ENCODE data around the gene UBE2Q2. TPM values are rescaled to one million over a fixed set of nuclear protein-coding genes. Genes with fewer than 3 reads are reported as not detected.
"Not testable (repeated sequence)": the region's sequence is repeated elsewhere in the genome, so short reads cannot be mapped to it uniquely, and the experiment has no call there.

Gene UBE2Q2
- total and polyA plus RNA-seq, 2 of the 4 experiments (the other 2 are of a cell fraction) = 18.0 to 28.9 TPM

DNA sequence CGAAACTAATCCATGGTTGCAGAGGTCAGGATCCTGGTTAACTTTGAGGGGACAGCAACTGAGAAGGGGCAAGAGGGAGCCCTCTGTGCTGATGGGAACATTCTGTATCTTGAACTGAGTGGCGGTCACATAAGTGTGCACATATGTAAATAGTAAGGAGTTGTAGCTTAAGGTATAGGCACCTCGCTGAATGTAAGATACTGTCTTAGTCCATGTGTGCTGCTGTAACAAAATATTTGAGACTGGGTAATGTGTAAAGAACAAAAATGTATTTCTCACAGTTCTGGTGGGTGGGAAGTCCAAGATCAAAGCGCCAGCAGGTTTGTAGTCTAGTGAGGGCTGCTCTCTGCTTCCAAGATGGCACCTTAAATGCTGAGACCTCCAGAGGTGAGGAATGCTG lies 42.8 kb upstream of the UBE2Q2 start:
- dilution Hi-C loops (cut with HindIII; ENCODE audit: low sequenced_read_pairs, unreplicated experiment); H2AK9ac ChIP-seq (replicated peaks; ENCODE audit: low read depth, low read length, poor library complexity); H2BK120ac ChIP-seq (ENCODE audit: low read depth, low read length); H3K9me3 ChIP-seq (ENCODE audit: control insufficient read depth, insufficient read depth, low read length); H2AK5ac ChIP-seq (ENCODE audit: low read depth, low read length); CTCF ChIA-PET; BruUV-seq (replicated peaks); H2AFZ ChIP-seq (replicated peaks; ENCODE audit: low read length, poor library complexity); in situ Hi-C loops (cut with MboI; ENCODE audit: low sequenced_read_pairs); H2BK15ac ChIP-seq (ENCODE audit: low read depth, low read length); H2BK20ac ChIP-seq (ENCODE audit: low read depth, low read length); POLR2A ChIA-PET (ENCODE audit: unreplicated experiment); H3K18ac ChIP-seq (ENCODE audit: low read depth, low read length); H2BK5ac ChIP-seq (ENCODE audit: low read depth, low read length, poor library complexity, severe bottlenecking); H3K4me2 ChIP-seq (ENCODE audit: low read depth, low read length); H3K14ac ChIP-seq (replicated peaks; ENCODE audit: low read depth, low read length); H4K8ac ChIP-seq (ENCODE audit: low read depth in 2 of 2, low read length in 2 of 2); H3K9ac ChIP-seq (ENCODE audit: low read depth, low read length); H3K56ac ChIP-seq (ENCODE audit: extremely low read depth, insufficient read depth, low read length); H4K5ac ChIP-seq (ENCODE audit: low read depth, low read length); H3K9me1 ChIP-seq (ENCODE audit: insufficient read depth, low read length); H4K91ac ChIP-seq (ENCODE audit: insufficient read depth, low read depth, low read length); DNase-seq; H3K4me3 ChIP-seq (ENCODE audit: insufficient read depth, low read depth, low read length); H3K36me3 ChIP-seq (ENCODE audit: control insufficient read depth, insufficient read depth, low read length); H3K4ac ChIP-seq (ENCODE audit: low read depth, low read length); H4K20me1 ChIP-seq (ENCODE audit: insufficient read depth, low read length); ATAC-seq (ENCODE audit: low read depth); H3K79me1 ChIP-seq (ENCODE audit: low read depth in 1 of 2, low read length in 2 of 2); H3K23ac ChIP-seq (ENCODE audit: low read depth, low read length); H3K4me1 ChIP-seq (ENCODE audit: control insufficient read depth, insufficient read depth, low read length); H3K27ac ChIP-seq (ENCODE audit: insufficient read depth, low read length): not testable (repeated sequence)
- intact Hi-C loops (cut with micrococcal nuclease) = loop anchor here (5.0 kb wide), 1 partner anchor 163 kb away; no protein-coding TSS in a partner anchor
- H3K27me3 ChIP-seq (ENCODE audit: control insufficient read depth, insufficient read depth, low read length) = peaks cover 51% of the 10 kb centered on the region
- 89% methylated on average over 2 of the region's 4 CpGs; no CpG with 5 or more reads in 1 of the 2 experiments for WGBS, 2 experiments (ENCODE audit: extremely low coverage in 2 of 2, insufficient read length in 1 of 2)
